ENCODE data around the gene CACNB3. TPM values are rescaled to one million over a fixed set of nuclear protein-coding genes. Genes with fewer than 3 reads are reported as not detected.

Gene CACNB3
- total and polyA plus RNA-seq, 9 of the 15 experiments (the other 6 are each of a cell fraction or from before 2014, with no cell fraction given) = 0.24 to 2.0 (median 1.5) TPM

DNA sequence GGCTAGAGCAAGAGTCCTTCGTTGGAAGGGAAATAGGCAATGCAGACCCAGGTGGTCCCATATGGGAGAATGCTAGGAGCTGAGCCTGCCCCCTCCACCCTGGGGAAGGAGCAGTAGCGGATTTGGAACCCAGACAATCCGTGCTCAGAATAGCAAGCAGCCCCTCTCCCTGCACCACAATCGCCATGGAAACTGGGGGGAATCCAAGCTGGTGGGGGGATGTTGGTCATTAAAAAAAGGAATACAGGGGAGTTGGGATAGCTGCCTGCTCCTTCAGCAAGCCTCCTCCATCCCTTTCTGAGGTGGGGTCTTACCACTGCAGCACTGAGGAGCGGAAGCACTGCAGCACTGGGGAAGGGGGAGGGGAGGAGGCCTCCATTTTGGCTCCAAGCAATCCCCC lies 44.5 kb downstream of the CACNB3 start:
- H3K36me3 ChIP-seq (ENCODE audit: control insufficient read depth, insufficient read depth, low read length) = no peaks in the 10 kb centered on the region
- no peak for TF ChIP-seq CREBBP (IDR thresholded peaks at IDR 0.05; ENCODE audit: low read depth, low read length)
- TF ChIP-seq WHSC1 (IDR thresholded peaks at IDR 0.05; ENCODE audit: low read length) = no peak
- no peak for TF ChIP-seq ZNF717 (CRISPR knock-in tag; IDR thresholded peaks at IDR 0.05)
- TF ChIP-seq, protein P1, sequence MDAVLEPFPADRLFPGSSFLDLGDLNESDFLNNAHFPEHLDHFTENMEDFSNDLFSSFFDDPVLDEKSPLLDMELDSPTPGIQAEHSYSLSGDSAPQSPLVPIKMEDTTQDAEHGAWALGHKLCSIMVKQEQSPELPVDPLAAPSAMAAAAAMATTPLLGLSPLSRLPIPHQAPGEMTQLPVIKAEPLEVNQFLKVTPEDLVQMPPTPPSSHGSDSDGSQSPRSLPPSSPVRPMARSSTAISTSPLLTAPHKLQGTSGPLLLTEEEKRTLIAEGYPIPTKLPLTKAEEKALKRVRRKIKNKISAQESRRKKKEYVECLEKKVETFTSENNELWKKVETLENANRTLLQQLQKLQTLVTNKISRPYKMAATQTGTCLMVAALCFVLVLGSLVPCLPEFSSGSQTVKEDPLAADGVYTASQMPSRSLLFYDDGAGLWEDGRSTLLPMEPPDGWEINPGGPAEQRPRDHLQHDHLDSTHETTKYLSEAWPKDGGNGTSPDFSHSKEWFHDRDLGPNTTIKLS (IDR thresholded peaks at IDR 0.05; ENCODE audit: borderline replicate concordance, low read depth) = no peak
- TF ChIP-seq OTX1 (CRISPR knock-in tag; IDR thresholded peaks at IDR 0.05) = no peak
- no peak for TF ChIP-seq TAL1 (IDR thresholded peaks at IDR 0.05)
- no peak for TF ChIP-seq FOXK2 (conservative IDR thresholded peaks at IDR 0.05 in 1 of 2, IDR thresholded peaks at IDR 0.05 in 1 of 2; ENCODE audit: low read depth in 2 of 2)
- TF ChIP-seq, protein P2, sequence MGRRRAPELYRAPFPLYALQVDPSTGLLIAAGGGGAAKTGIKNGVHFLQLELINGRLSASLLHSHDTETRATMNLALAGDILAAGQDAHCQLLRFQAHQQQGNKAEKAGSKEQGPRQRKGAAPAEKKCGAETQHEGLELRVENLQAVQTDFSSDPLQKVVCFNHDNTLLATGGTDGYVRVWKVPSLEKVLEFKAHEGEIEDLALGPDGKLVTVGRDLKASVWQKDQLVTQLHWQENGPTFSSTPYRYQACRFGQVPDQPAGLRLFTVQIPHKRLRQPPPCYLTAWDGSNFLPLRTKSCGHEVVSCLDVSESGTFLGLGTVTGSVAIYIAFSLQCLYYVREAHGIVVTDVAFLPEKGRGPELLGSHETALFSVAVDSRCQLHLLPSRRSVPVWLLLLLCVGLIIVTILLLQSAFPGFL (CRISPR knock-in tag; IDR thresholded peaks at IDR 0.05) = no peak
- no peak for TF ChIP-seq ELF1 (tag; IDR thresholded peaks at IDR 0.05)
- TF ChIP-seq JUND (IDR thresholded peaks at IDR 0.05; ENCODE audit: borderline replicate concordance, low read depth, low read length) = no peak
- TF ChIP-seq JUND (tag; IDR thresholded peaks at IDR 0.05; ENCODE audit: borderline replicate concordance, low read depth, low read length) = no peak
- TF ChIP-seq, protein P3, sequence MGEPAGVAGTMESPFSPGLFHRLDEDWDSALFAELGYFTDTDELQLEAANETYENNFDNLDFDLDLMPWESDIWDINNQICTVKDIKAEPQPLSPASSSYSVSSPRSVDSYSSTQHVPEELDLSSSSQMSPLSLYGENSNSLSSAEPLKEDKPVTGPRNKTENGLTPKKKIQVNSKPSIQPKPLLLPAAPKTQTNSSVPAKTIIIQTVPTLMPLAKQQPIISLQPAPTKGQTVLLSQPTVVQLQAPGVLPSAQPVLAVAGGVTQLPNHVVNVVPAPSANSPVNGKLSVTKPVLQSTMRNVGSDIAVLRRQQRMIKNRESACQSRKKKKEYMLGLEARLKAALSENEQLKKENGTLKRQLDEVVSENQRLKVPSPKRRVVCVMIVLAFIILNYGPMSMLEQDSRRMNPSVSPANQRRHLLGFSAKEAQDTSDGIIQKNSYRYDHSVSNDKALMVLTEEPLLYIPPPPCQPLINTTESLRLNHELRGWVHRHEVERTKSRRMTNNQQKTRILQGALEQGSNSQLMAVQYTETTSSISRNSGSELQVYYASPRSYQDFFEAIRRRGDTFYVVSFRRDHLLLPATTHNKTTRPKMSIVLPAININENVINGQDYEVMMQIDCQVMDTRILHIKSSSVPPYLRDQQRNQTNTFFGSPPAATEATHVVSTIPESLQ (CRISPR knock-in tag; IDR thresholded peaks at IDR 0.05) = no peak
- TF ChIP-seq, protein P4, sequence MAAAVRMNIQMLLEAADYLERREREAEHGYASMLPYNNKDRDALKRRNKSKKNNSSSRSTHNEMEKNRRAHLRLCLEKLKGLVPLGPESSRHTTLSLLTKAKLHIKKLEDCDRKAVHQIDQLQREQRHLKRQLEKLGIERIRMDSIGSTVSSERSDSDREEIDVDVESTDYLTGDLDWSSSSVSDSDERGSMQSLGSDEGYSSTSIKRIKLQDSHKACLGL (CRISPR knock-in tag; IDR thresholded peaks at IDR 0.05; ENCODE audit: borderline replicate concordance, poor library complexity, severe bottlenecking) = no peak
- no peak for TF ChIP-seq PTRF (tag; IDR thresholded peaks at IDR 0.05)

More for the DNA sequence above, 44.5 kb downstream of the CACNB3 start:
- 10% methylated on average over 5 of the region's 5 CpGs for WGBS (ENCODE audit: insufficient coverage, low coverage, missing lambda C conversion rate)
- BruUV-seq (replicated peaks) = no TSS peak
- peaks cover 7 to 8% of the 10 kb centered on the region in 2 experiments; a peak in 3 of 5 replicates for H3K4me1 ChIP-seq (replicated peaks in 1 of 2; ENCODE audit: control insufficient read depth in 2 of 2, insufficient read depth in 2 of 2, low read length in 2 of 2)
- in situ Hi-C loops (cut with MboI) = no loop called here
- H3K4me2 ChIP-seq (ENCODE audit: insufficient read depth, low read length) = no peak overlapping the region
- no peaks in the 10 kb centered on the region for H3K9me1 ChIP-seq (ENCODE audit: control insufficient read depth, insufficient read depth, low read length)
- intact Hi-C loops (cut with micrococcal nuclease) = no loop called here
- POLR2A ChIA-PET = interaction anchor here (1.8 kb wide), 1 partner anchor 11 kb away, joined by 7 read pairs; the partner anchor contains the start of gene DDX23
- ATAC-seq (no peak), DNase-seq (ENCODE audit: extremely low read depth in 1 of 4, low spot score in 3 of 4) (no peak), FAIRE-seq (no peak)
- CTCF ChIA-PET (ENCODE audit: low intra/inter-chr PET ratio) = no interaction called here
- no peaks in the 10 kb centered on the region for H3K79me2 ChIP-seq (ENCODE audit: control insufficient read depth, insufficient read depth, low read length)
- H3K27ac ChIP-seq (ENCODE audit: extremely low read depth, low read depth, low read length) = no peak overlapping the region
- H2AFZ ChIP-seq (ENCODE audit: low read depth, low read length) = no peak overlapping the region
- no peaks in the 10 kb centered on the region for H3K9me3 ChIP-seq (replicated peaks; ENCODE audit: control insufficient read depth, insufficient read depth, low read depth, low read length)
- peaks cover 27 to 34% of the 10 kb centered on the region in 2 experiments for H3K27me3 ChIP-seq (ENCODE audit: control insufficient read depth in 2 of 2, insufficient read depth in 2 of 2, low read length in 2 of 2)
- peak overlapping the region in 1 of 2 experiments; percentile 23; a peak in 1 of 4 replicates for H3K9ac ChIP-seq (ENCODE audit: insufficient read depth in 1 of 2, low read depth in 2 of 2, low read length in 2 of 2)
- no peak overlapping the region for H3K4me3 ChIP-seq
- 0 out of 2 replicates have a peak, but pooled peaks cover 4% of the 10 kb centered on the region for H4K20me1 ChIP-seq (replicated peaks; ENCODE audit: control insufficient read depth, insufficient read depth, low read length)
